Stimulated activated CD8-positive, alpha-beta memory T cell treated with anti-CD3 and anti-CD28 coated beads, Interleukin-4, amount 100 ng/mL, for 24 hours (primary cell): Measurements from ENCODE around the gene ENSA.
"Not testable (repeated sequence)": the region's sequence is repeated elsewhere in the genome, so short reads cannot be mapped to it uniquely, and the experiment has no call there.

Source experiments
- DNase-seq: peaks from one replicate; pipeline ENCODE4 v3.0.0-alpha.2; 2020; ENCODE audit warnings: low read depth

ENSA gene

GRCh38 chr1:150580966-150581365 is 48.4 kb downstream of the ENSA start:
- not testable (repeated sequence) for DNase-seq

- no peak for DNase-seq
Measured at GRCh38 chr1:150579945-150580642, 49.3 kb downstream of the ENSA start.

- DNase-seq, result peak; percentile 82
Measured at GRCh38 chr1:150579110-150579944, 50.1 kb downstream of the ENSA start, which contains the start of gene MCL1. Gene MCL1, minus strand, starts transcription at chr1:150579610. Its CDS starts 80 bp downstream, at chr1:150579530.

- peak; percentile 37 for DNase-seq
Measured at GRCh38 chr1:150578272-150579109, 50.9 kb downstream of the ENSA start.

GRCh38 chr1:150577557-150578271 is 51.7 kb downstream of the ENSA start:
- no peak for DNase-seq

- DNase-seq, result no peak
Measured at GRCh38 chr1:150576794-150577556, 52.4 kb downstream of the ENSA start.

GRCh38 chr1:150576367-150576711 is 53.1 kb downstream of the ENSA start:
- no peak for DNase-seq

- no peak for DNase-seq
Measured at GRCh38 chr1:150575518-150576366, 53.7 kb downstream of the ENSA start.

- DNase-seq, result no peak
Measured at GRCh38 chr1:150575072-150575489, 54.3 kb downstream of the ENSA start.

GRCh38 chr1:150574260-150575071 is 54.9 kb downstream of the ENSA start:
- DNase-seq, result no peak

- DNase-seq, result not testable (repeated sequence)
Measured at GRCh38 chr1:150573648-150574071, 55.8 kb downstream of the ENSA start.

GRCh38 chr1:150572918-150573647 is 56.3 kb downstream of the ENSA start:
- DNase-seq, result no peak
